H1 (cell line): ENCODE data around the gene LSM4. TPM values are rescaled to one million over a fixed set of nuclear protein-coding genes. Genes with fewer than 3 reads are reported as not detected.

ENCODE experiments used
- CTCF ChIA-PET: fragments of 300-600 bp; sonication (Branson Sonifier 250); formaldehyde crosslinking; loops from one replicate; lab custom pipeline; 2021; ENCODE audit not compliant: partially characterized antibody; lab: Charles Lee
- POLR2A ChIA-PET: fragments of 300-600 bp; sonication (Branson Sonifier 250); formaldehyde crosslinking; loops from one replicate; lab custom pipeline; 2021; ENCODE audit warnings: inconsistent platforms; ENCODE audit not compliant: partially characterized antibody; lab: Charles Lee
- DNase-seq, 2 experiments: peaks; one replicate each; pipeline versions ENCODE4 v3.0.0 to v3.0.0-alpha.2; 2010 to 2022; ENCODE audit warnings: low spot score in 2 of 2, low read depth in 1 of 2, mixed read lengths in 1 of 2
- FAIRE-seq: peaks from 2 replicates; lab custom pipeline; 2011; peaks lifted over from hg19 to GRCh38; lab: Jason Lieb, UNC
- H2AFZ ChIP-seq: 2 replicates; pipeline ENCODE4 v1.8.1; 2012; ENCODE audit warnings: low read length, inconsistent platforms
- H2AK5ac ChIP-seq: 2 replicates; pipeline ENCODE4 v1.6.1; 2013; ENCODE audit warnings: low read depth, low read length
- H2BK120ac ChIP-seq: replicated peaks from 2 replicates; pipeline ENCODE3; 2013; ENCODE audit warnings: low read depth, low read length, inconsistent platforms
- H2BK12ac ChIP-seq: 2 replicates; pipeline ENCODE4 v1.6.1; 2013; ENCODE audit warnings: low read depth, low read length
- H2BK15ac ChIP-seq: 2 replicates; pipeline ENCODE4 v1.6.1; 2013; ENCODE audit warnings: low read length
- H2BK20ac ChIP-seq: 2 replicates; pipeline ENCODE4 v1.6.1; 2013; ENCODE audit warnings: low read length
- H2BK5ac ChIP-seq: 2 replicates; pipeline ENCODE4 v1.6.1; 2013; ENCODE audit warnings: low read depth, low read length
- H3K14ac ChIP-seq: 2 replicates; pipeline ENCODE4 v1.6.1; 2013; ENCODE audit warnings: inconsistent platforms; ENCODE audit not compliant: insufficient read length
- H3K18ac ChIP-seq: 2 replicates; pipeline ENCODE4 v1.6.1; 2013; ENCODE audit warnings: low read length; ENCODE audit errors: extremely low read depth
- H3K23ac ChIP-seq: 2 replicates; pipeline ENCODE4 v1.6.1; 2013; ENCODE audit warnings: inconsistent platforms; ENCODE audit not compliant: insufficient read length
- H3K23me2 ChIP-seq: 2 replicates; pipeline ENCODE4 v1.6.1; 2013; ENCODE audit warnings: low read depth, low read length
- H3K27ac ChIP-seq: 2 replicates; pipeline ENCODE4 v1.6.1; 2011; ENCODE audit warnings: low read depth, low read length, inconsistent platforms
- H3K27me3 ChIP-seq, 4 experiments: replicated peaks in 1 of 4; 1 replicate in 1 of 4; 2 replicates in 3 of 4; pipeline versions ENCODE4 v1.6.1 to v1.8.1; 2011 to 2013; ENCODE audit warnings: low read length in 3 of 4, mild to moderate bottlenecking in 3 of 4, inconsistent platforms in 2 of 4, mixed read lengths in 2 of 4, moderate library complexity in 1 of 4; ENCODE audit not compliant: control insufficient read depth in 3 of 4, insufficient read depth in 3 of 4; ENCODE audit errors: extremely low read depth in 1 of 4
- H3K36me3 ChIP-seq, 4 experiments: 2 replicates each; pipeline versions ENCODE4 v1.6.1 to v1.8.1; 2011 to 2013; ENCODE audit warnings: mild to moderate bottlenecking in 4 of 4, low read length in 3 of 4, moderate library complexity in 2 of 4, control low read depth in 1 of 4, inconsistent platforms in 1 of 4; ENCODE audit not compliant: insufficient read depth in 4 of 4, control insufficient read depth in 2 of 4
- H3K4ac ChIP-seq: replicated peaks from 2 replicates; pipeline ENCODE3; 2013; ENCODE audit warnings: low read length, low read depth, mixed read lengths, inconsistent platforms; ENCODE audit not compliant: insufficient read length
- H3K4me1 ChIP-seq, 4 experiments: replicated peaks in 1 of 4; 1 replicate in 1 of 4; 2 replicates in 3 of 4; pipeline versions ENCODE4 v1.6.1 to v1.8.1; 2011 to 2013; ENCODE audit warnings: low read length in 3 of 4, inconsistent platforms in 2 of 4, mixed read lengths in 1 of 4; ENCODE audit not compliant: insufficient read depth in 4 of 4, control insufficient read depth in 3 of 4
- H3K4me2 ChIP-seq, 2 experiments: 2 replicates each; pipeline versions ENCODE4 v1.6.1 to v1.8.1; 2011 to 2013; ENCODE audit warnings: low read depth in 2 of 2, low read length in 2 of 2, control low read depth in 1 of 2, inconsistent platforms in 1 of 2, mild to moderate bottlenecking in 1 of 2; ENCODE audit not compliant: insufficient read depth in 1 of 2
- H3K4me3 ChIP-seq, 4 experiments: fragments of 200-600, 300-600 bp in 1 of 4; sonication (generic), shearing (Covaris generic), sonication (Bioruptor Twin) in 1 of 4; 2 replicates each; pipeline versions ENCODE4 v1.5.1 to v1.8.1; 2011 to 2016; ENCODE audit warnings: low read length in 4 of 4, low read depth in 3 of 4, control low read depth in 2 of 4, inconsistent platforms in 2 of 4, mild to moderate bottlenecking in 2 of 4, mixed read lengths in 1 of 4, moderate library complexity in 1 of 4; ENCODE audit not compliant: insufficient read depth in 2 of 4; ENCODE audit errors: extremely low read depth in 1 of 4
- H3K56ac ChIP-seq: replicated peaks from 2 replicates; pipeline ENCODE3; 2013; ENCODE audit warnings: low read depth, mild to moderate bottlenecking, mixed read lengths, low read length, inconsistent platforms; ENCODE audit not compliant: insufficient read length
- H3K79me1 ChIP-seq: 2 replicates; pipeline ENCODE4 v1.6.1; 2013; ENCODE audit warnings: low read depth, low read length, control low read depth
- H3K79me2 ChIP-seq, 2 experiments: 2 replicates each; pipeline versions ENCODE4 v1.6.1 to v1.8.1; 2012 to 2013; ENCODE audit warnings: low read length in 2 of 2, mild to moderate bottlenecking in 2 of 2, inconsistent platforms in 1 of 2; ENCODE audit not compliant: insufficient read depth in 2 of 2, control insufficient read depth in 1 of 2
- H3K9ac ChIP-seq, 4 experiments: replicated peaks in 1 of 4; 1 replicate in 1 of 4; 2 replicates in 3 of 4; pipeline versions ENCODE4 v1.6.1 to v1.8.1; 2011 to 2013; ENCODE audit warnings: low read depth in 3 of 4, low read length in 3 of 4, control low read depth in 2 of 4, mild to moderate bottlenecking in 2 of 4, moderate library complexity in 2 of 4, inconsistent platforms in 1 of 4; ENCODE audit errors: extremely low read depth in 1 of 4
- H3K9me3 ChIP-seq, 2 experiments: 2 replicates each; pipeline versions ENCODE4 v1.6.1 to v1.8.1; 2012 to 2013; ENCODE audit warnings: mild to moderate bottlenecking in 2 of 2, moderate library complexity in 2 of 2, control low read depth in 1 of 2, inconsistent platforms in 1 of 2, low read depth in 1 of 2, low read length in 1 of 2, mixed read lengths in 1 of 2; ENCODE audit not compliant: insufficient read depth in 2 of 2
- H4K20me1 ChIP-seq, 2 experiments: replicated peaks in 1 of 2; 2 replicates each; pipeline versions ENCODE3 to v1.8.1; 2011 to 2013; ENCODE audit warnings: inconsistent platforms in 2 of 2, low read length in 2 of 2, mild to moderate bottlenecking in 1 of 2; ENCODE audit not compliant: insufficient read depth in 2 of 2, control insufficient read depth in 1 of 2
- H4K5ac ChIP-seq: 2 replicates; pipeline ENCODE4 v1.6.1; 2013; ENCODE audit warnings: low read length, low read depth, mixed read lengths, inconsistent platforms; ENCODE audit not compliant: insufficient read length
- H4K8ac ChIP-seq: 2 replicates; pipeline ENCODE4 v1.8.0; 2013; ENCODE audit warnings: mild to moderate bottlenecking, moderate library complexity, low read length, inconsistent platforms; ENCODE audit not compliant: insufficient read depth; ENCODE audit errors: extremely low read depth
- H4K91ac ChIP-seq: replicated peaks from 2 replicates; pipeline ENCODE3; 2013; ENCODE audit warnings: low read length, mixed read lengths, inconsistent platforms; ENCODE audit not compliant: insufficient read length
- CHD1 ChIP-seq: IDR thresholded peaks from 2 replicates; pipeline ENCODE4 v1.6.1; 2012; ENCODE audit warnings: low read depth, low read length, improper control_type of control experiment
- HDAC2 ChIP-seq, 2 experiments: fragments of 300-600 bp in 1 of 2; sonication (generic) in 1 of 2; IDR thresholded peaks; 2 replicates each; pipeline ENCODE4 v1.6.1; 2011 to 2012; ENCODE audit warnings: low read depth in 2 of 2, low read length in 2 of 2, mild to moderate bottlenecking in 2 of 2, moderate library complexity in 2 of 2, borderline replicate concordance in 1 of 2, inconsistent platforms in 1 of 2
- KDM4A ChIP-seq: IDR thresholded peaks from one replicate; pipeline ENCODE4 v1.7.1; 2012; ENCODE audit warnings: low read depth, mild to moderate bottlenecking, moderate library complexity, low read length, inconsistent platforms; ENCODE audit not compliant: severe bottlenecking
- RFX5 ChIP-seq: IDR thresholded peaks from 2 replicates; pipeline ENCODE4 v1.6.1; 2011; ENCODE audit warnings: low read depth, low read length, improper control_type of control experiment, borderline replicate concordance
- RXRA ChIP-seq: IDR thresholded peaks from 2 replicates; pipeline ENCODE4 v1.6.1; 2011; ENCODE audit warnings: low read depth, mild to moderate bottlenecking, low read length, moderate library complexity; ENCODE audit not compliant: insufficient read depth
- SIRT6 ChIP-seq: IDR thresholded peaks from one replicate; pipeline ENCODE4 v1.7.1; 2012; ENCODE audit warnings: low read length, inconsistent platforms
- TBP ChIP-seq: IDR thresholded peaks from 2 replicates; pipeline ENCODE4 v1.6.1; 2011; ENCODE audit warnings: low read depth, low read length, improper control_type of control experiment
- TCF12 ChIP-seq: IDR thresholded peaks from 2 replicates; pipeline ENCODE4 v1.6.1; 2011; ENCODE audit warnings: low read depth, mild to moderate bottlenecking, low read length
- TEAD4 ChIP-seq: IDR thresholded peaks from 2 replicates; pipeline ENCODE4 v1.6.1; 2012; ENCODE audit warnings: low read depth, low read length, inconsistent platforms, mixed read lengths
- WGBS, 2 experiments: shearing (Covaris generic) in 1 of 2; methylation state at CpG; one replicate each; pipeline versions ENCODE4 v1.1.6 to v1.1.7; 2013 to 2015; ENCODE audit warnings: low lambda C conversion rate in 2 of 2, mixed read lengths in 2 of 2, inconsistent platforms in 1 of 2, low coverage in 1 of 2, missing lambda C conversion rate in 1 of 2; ENCODE audit not compliant: insufficient replicate concordance in 2 of 2, insufficient coverage in 1 of 2, insufficient read length in 1 of 2; ENCODE audit errors: extremely low coverage in 1 of 2, missing lambda C conversion rate in 1 of 2; 5-methylcytosine and 5-hydroxymethylcytosine counted together
- polyA plus RNA-seq, 7 experiments: library from polyadenylated mRNA; depleted of rRNA in 3 of 7; stranded (reverse) in 5 of 7; unstranded in 2 of 7; fragments of >200 nt in 5 of 7; fragments of 200-250 nt in 2 of 7; gene quantifications; 1 replicate in 5 of 7; 2 replicates in 1 of 7; 4 replicates in 1 of 7; pipeline versions ENCODE4 v1.2.1 to v1.2.3, GENCODE V29; 2011 to 2013; ENCODE audit warnings: missing spikeins in 2 of 7, mixed read lengths in 2 of 7
- total RNA-seq: library from RNA; stranded (reverse); fragmentation: NEBNext Ultra II Directional; extraction: Animal tissue kit (Norgen Biotek cat#: 25700); gene quantifications from 2 replicates; pipeline ENCODE4 v1.2.1, GENCODE V29; 2021
- TF ChIP-seq, protein P1 (sequence below): IDR thresholded peaks from 2 replicates; pipeline ENCODE4 v1.6.1; 2012; ENCODE audit warnings: inconsistent platforms

Gene LSM4
- total and polyA plus RNA-seq, 2 of the 8 experiments (the other 6 are each of a cell fraction or from before 2014, with no cell fraction given): 302 to 319 TPM

DNA sequence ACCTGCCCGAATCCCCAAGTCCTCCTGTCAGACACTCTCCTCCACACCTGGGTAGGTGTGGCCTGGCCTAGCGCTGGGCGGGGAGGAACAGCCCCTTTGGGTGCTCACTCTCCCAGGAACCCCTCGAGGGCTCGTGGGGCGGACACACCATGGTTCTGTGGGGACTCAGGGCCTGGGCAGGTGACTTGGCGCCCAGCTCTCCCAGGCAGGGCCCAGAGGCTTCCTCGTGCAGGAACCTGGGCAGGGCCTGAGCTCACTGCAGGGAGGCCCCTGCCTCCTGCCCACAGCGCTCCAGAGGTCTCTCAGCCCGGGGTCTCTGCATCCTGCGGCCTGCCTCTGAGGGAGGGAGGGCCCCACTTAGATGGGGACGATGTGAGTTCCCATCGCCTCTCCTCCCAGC, 11.9 kb downstream of the LSM4 start:
- Histone ChIP-seq H3K79me1 (no peaks in the 10 kb centered on the region; the same call in 1 of the 2 replicates), H2BK20ac (no peak overlapping the region), H3K4me3 (no peak overlapping the region), H3K9ac (no peak overlapping the region; a peak in 1 of 7 replicates), H3K18ac (no peak overlapping the region), H3K9me3 (no peaks in the 10 kb centered on the region), H3K36me3 (peaks cover 15 to 79% (median 47%) of the 10 kb centered on the region in 4 experiments), H4K20me1 (peaks cover 0 to 12% of the 10 kb centered on the region in 2 experiments), H3K14ac (no peak overlapping the region), H3K79me2 (peaks cover 0 to 7% of the 10 kb centered on the region in 2 experiments; a peak in 1 of 4 replicates), H2BK120ac (no peak overlapping the region), H2BK12ac (no peak overlapping the region), H3K23me2 (no peaks in the 10 kb centered on the region), H3K4me2 (no peak overlapping the region), H2AK5ac (no peak overlapping the region), H3K56ac (no peak overlapping the region), H2AFZ (no peak overlapping the region), H3K27ac (no peak overlapping the region), H3K4me1 (peaks cover 0 to 3% (median 0%) of the 10 kb centered on the region in 4 experiments; a peak in 2 of 7 replicates), H3K4ac (no peak overlapping the region), H2BK15ac (no peak overlapping the region), H4K91ac (no peak overlapping the region), H4K8ac (no peak overlapping the region), H2BK5ac (peak overlapping the region; percentile 8; the same call in 1 of the 2 replicates), H4K5ac (no peak overlapping the region), H3K23ac (no peak overlapping the region), H3K27me3 (no peaks in the 10 kb centered on the region)
- ChIA-PET POLR2A (interaction anchor here (5.0 to 13.8 kb wide), 2 partner anchors 11 to 31 kb away, joined by 32 to 200 read pairs; partner anchors contain the start of genes JUND and LSM4), CTCF (interaction anchor here (0.9 to 13.7 kb wide), 7 partner anchors 9 to 95 kb away, joined by 3 to 242 read pairs (median 4); partner anchors contain the start of genes IQCN, JUND and LSM4)
- FAIRE-seq (no peak), DNase-seq (no peak)
- WGBS, 2 experiments: 90% methylated on average over 13 of the region's 13 CpGs; no CpG with 5 or more reads in 1 of the 2 experiments
- TF ChIP-seq RFX5 (no peak), TBP (no peak), CHD1 (no peak), HDAC2 (IDR thresholded peaks at IDR 0.05; ENCODE audit: borderline replicate concordance in 1 of 2, low read depth in 2 of 2, low read length in 2 of 2) (no peak), SIRT6 (no peak), RXRA (no peak), TCF12 (no peak), KDM4A (no peak), TEAD4 (no peak)
- TF ChIP-seq, protein P1, sequence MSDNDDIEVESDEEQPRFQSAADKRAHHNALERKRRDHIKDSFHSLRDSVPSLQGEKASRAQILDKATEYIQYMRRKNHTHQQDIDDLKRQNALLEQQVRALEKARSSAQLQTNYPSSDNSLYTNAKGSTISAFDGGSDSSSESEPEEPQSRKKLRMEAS: no peak
